Measurements from ENCODE around the gene MPEG1. TPM values are rescaled to one million over a fixed set of nuclear protein-coding genes. Genes with fewer than 3 reads are reported as not detected.

Gene MPEG1
- total and polyA plus RNA-seq, 4 donors: 3.2 to 27.2 (median 16.9) TPM

DNA sequence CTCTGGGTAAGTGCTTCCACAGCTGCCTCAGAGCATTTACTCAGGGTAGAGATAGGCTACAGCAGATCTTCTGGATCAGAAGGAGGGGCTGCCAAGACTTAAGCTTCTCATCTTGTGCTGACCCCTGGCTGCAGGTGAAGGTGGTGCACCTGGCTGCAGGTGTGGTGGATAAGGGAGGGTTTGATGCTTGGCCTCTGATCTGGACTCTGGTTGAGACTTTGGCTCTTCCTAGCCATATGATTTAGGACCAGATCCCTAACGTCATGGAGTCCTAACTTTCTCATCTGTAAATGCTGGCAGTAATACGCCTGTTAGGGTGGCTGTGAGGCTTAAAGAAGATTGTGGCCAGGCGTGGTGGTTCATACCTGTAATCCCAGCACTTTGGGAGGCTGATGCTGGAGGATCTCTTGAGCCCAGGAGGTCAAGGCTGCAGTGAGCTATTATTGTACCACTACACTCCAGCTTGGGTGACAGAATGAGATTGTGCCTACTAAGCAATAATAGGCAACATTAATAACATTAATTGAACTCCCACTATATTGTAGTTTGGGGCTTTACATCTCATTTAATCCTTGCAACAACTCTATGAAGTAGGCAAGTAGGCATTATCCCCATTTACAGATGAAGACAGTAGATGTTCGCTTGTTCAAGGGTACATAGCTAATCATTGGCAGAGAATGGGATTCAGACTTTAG is 30.1 kb downstream of the MPEG1 start:
- peaks cover 4 to 22% (median 12%) of the 10 kb centered on the region in 4 donors for H3K36me3 ChIP-seq (ENCODE audit: control insufficient read depth in 4 of 4, insufficient read depth in 3 of 4, low read depth in 1 of 4, low read length in 3 of 4)
- H3K9me3 ChIP-seq (ENCODE audit: control insufficient read depth in 4 of 4, low read length in 3 of 4): peaks cover 0 to 3% (median 0%) of the 10 kb centered on the region in 4 donors
- no peak overlapping the region for H3K4me3 ChIP-seq (ENCODE audit: low read depth in 1 of 3, low read length in 3 of 3)
- H3K4me1 ChIP-seq (ENCODE audit: control insufficient read depth in 4 of 4, insufficient read depth in 4 of 4, low read length in 3 of 4): peaks cover 17 to 47% (median 41%) of the 10 kb centered on the region in 4 donors
- no peak overlapping the region for H3K27ac ChIP-seq (ENCODE audit: low read depth in 1 of 2, low read length in 2 of 2)
- H3K27me3 ChIP-seq (ENCODE audit: control insufficient read depth in 4 of 4, insufficient read depth in 4 of 4, low read length in 3 of 4): no peaks in the 10 kb centered on the region
- WGBS: 85% methylated on average over 4 of the region's 4 CpGs
- no peak for TF ChIP-seq GABPA (IDR thresholded peaks at IDR 0.05 in 1 of 2, conservative IDR thresholded peaks at IDR 0.05 in 1 of 2)
- no peak for TF ChIP-seq REST (IDR thresholded peaks at IDR 0.05)
- peak in 1 of 2 donors; percentile 9 for TF ChIP-seq HNF4A (conservative IDR thresholded peaks at IDR 0.05)
- TF ChIP-seq EGR1 (IDR thresholded peaks at IDR 0.05; ENCODE audit: low read depth in 2 of 2): no peak
- TF ChIP-seq, protein P1, sequence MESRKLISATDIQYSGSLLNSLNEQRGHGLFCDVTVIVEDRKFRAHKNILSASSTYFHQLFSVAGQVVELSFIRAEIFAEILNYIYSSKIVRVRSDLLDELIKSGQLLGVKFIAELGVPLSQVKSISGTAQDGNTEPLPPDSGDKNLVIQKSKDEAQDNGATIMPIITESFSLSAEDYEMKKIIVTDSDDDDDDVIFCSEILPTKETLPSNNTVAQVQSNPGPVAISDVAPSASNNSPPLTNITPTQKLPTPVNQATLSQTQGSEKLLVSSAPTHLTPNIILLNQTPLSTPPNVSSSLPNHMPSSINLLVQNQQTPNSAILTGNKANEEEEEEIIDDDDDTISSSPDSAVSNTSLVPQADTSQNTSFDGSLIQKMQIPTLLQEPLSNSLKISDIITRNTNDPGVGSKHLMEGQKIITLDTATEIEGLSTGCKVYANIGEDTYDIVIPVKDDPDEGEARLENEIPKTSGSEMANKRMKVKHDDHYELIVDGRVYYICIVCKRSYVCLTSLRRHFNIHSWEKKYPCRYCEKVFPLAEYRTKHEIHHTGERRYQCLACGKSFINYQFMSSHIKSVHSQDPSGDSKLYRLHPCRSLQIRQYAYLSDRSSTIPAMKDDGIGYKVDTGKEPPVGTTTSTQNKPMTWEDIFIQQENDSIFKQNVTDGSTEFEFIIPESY (IDR thresholded peaks at IDR 0.05): no peak
- TF ChIP-seq, protein P2, sequence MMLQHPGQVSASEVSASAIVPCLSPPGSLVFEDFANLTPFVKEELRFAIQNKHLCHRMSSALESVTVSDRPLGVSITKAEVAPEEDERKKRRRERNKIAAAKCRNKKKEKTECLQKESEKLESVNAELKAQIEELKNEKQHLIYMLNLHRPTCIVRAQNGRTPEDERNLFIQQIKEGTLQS (IDR thresholded peaks at IDR 0.05): no peak
- no peak for TF ChIP-seq RXRA (IDR thresholded peaks at IDR 0.05)
- TF ChIP-seq RAD21 (IDR thresholded peaks at IDR 0.05): peak; percentile 49 to 52
- TF ChIP-seq, protein P3, sequence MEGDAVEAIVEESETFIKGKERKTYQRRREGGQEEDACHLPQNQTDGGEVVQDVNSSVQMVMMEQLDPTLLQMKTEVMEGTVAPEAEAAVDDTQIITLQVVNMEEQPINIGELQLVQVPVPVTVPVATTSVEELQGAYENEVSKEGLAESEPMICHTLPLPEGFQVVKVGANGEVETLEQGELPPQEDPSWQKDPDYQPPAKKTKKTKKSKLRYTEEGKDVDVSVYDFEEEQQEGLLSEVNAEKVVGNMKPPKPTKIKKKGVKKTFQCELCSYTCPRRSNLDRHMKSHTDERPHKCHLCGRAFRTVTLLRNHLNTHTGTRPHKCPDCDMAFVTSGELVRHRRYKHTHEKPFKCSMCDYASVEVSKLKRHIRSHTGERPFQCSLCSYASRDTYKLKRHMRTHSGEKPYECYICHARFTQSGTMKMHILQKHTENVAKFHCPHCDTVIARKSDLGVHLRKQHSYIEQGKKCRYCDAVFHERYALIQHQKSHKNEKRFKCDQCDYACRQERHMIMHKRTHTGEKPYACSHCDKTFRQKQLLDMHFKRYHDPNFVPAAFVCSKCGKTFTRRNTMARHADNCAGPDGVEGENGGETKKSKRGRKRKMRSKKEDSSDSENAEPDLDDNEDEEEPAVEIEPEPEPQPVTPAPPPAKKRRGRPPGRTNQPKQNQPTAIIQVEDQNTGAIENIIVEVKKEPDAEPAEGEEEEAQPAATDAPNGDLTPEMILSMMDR (IDR thresholded peaks at IDR 0.05; ENCODE audit: low read depth, low read length, missing input control): peak; percentile 46
- TF ChIP-seq JUND (IDR thresholded peaks at IDR 0.05): no peak
- DNase-seq (ENCODE audit: low spot score): no peak
- no peak overlapping the region for H3K9ac ChIP-seq (ENCODE audit: low read depth in 1 of 2, low read length in 2 of 2)

GRCh38 chr11:59181746-59182456 is 30.8 kb downstream of the MPEG1 start:
- Histone ChIP-seq H3K9me3 (ENCODE audit: control insufficient read depth in 4 of 4, low read length in 3 of 4) (peaks cover 0 to 3% (median 0%) of the 10 kb centered on the region in 4 donors), H3K27me3 (ENCODE audit: control insufficient read depth in 4 of 4, insufficient read depth in 4 of 4, low read length in 3 of 4) (no peaks in the 10 kb centered on the region), H3K4me3 (ENCODE audit: low read depth in 1 of 3, low read length in 3 of 3) (no peak overlapping the region), H3K4me1 (ENCODE audit: control insufficient read depth in 4 of 4, insufficient read depth in 4 of 4, low read length in 3 of 4) (peaks cover 14 to 43% (median 38%) of the 10 kb centered on the region in 4 donors), H3K36me3 (ENCODE audit: control insufficient read depth in 4 of 4, insufficient read depth in 3 of 4, low read depth in 1 of 4, low read length in 3 of 4) (peaks cover 4 to 22% (median 12%) of the 10 kb centered on the region in 4 donors), H3K27ac (ENCODE audit: low read depth in 1 of 2, low read length in 2 of 2) (no peak overlapping the region), H3K9ac (ENCODE audit: low read depth in 1 of 2, low read length in 2 of 2) (no peak overlapping the region)
- WGBS: 96% methylated on average over 33 of the region's 33 CpGs
- TF ChIP-seq EGR1 (IDR thresholded peaks at IDR 0.05; ENCODE audit: low read depth in 2 of 2): no peak
- no peak for TF ChIP-seq YY1 (IDR thresholded peaks at IDR 0.05)
- TF ChIP-seq GABPA (IDR thresholded peaks at IDR 0.05 in 1 of 2, conservative IDR thresholded peaks at IDR 0.05 in 1 of 2): no peak
- no peak for DNase-seq (ENCODE audit: low spot score)

Data from liver (tissue), 9 donors.